Measurements from ENCODE around the gene C2CD2.

GRCh38 chr21:41873426-41873825 lies 80.4 kb downstream of the C2CD2 start:
- TF ChIP-seq POLR2A (IDR thresholded peaks at IDR 0.05) (no peak), CTCF (IDR thresholded peaks at IDR 0.05) (no peak)

All from adrenal gland (tissue), 5 donors.